GM10248 (cell line): Measurements from ENCODE around the gene SIAH2.
A peak's percentile ranks its signal among the peaks of the same experiment; 100 is the strongest.

Experiments used
- CTCF ChIA-PET: fragments of 300-600 bp; sonication (Branson Sonifier 250); formaldehyde crosslinking; extraction: SDS; loops from one replicate; lab custom pipeline; 2021; ENCODE audit warnings: antibody characterized with exemption; lab: Yijun Ruan, JAX
- POLR2A ChIA-PET: fragments of 350-650 bp; sonication (Branson Sonifier 250); formaldehyde crosslinking; extraction: SDS; loops from one replicate; lab custom pipeline; 2020; ENCODE audit warnings: antibody characterized with exemption; lab: Yijun Ruan, JAX
- DNase-seq: peaks from one replicate; pipeline ENCODE4 v3.0.0; 2012; ENCODE audit errors: extremely low spot score
- CTCF ChIP-seq: IDR thresholded peaks from 2 replicates; pipeline ENCODE4 v1.5.1; 2012; ENCODE audit warnings: mild to moderate bottlenecking, low read depth; ENCODE audit errors: extremely low read depth, missing control alignments, control extremely low read depth

The SIAH2 gene

GRCh38 chr3:150765949-150766720 is 3.2 kb upstream of the SIAH2 start:
- ChIA-PET CTCF (interaction anchor here (1.1 to 9.8 kb wide), 6 partner anchors 10 to 224 kb away, joined by 3 to 89 read pairs (median 9); partner anchors contain the start of gene ERICH6), POLR2A (interaction anchor here (0.7 kb wide), 2 partner anchors 32 to 109 kb away, joined by 3 read pairs; no protein-coding TSS in a partner anchor)
- TF ChIP-seq CTCF, result no peak
- peak; percentile 42 for DNase-seq

- POLR2A ChIA-PET, result interaction anchor here (1.8 kb wide), 1 partner anchor 9 kb away, joined by 4 read pairs; no protein-coding TSS in a partner anchor
- TF ChIP-seq CTCF, result no peak
- CTCF ChIA-PET, result interaction anchor here (1.4 to 9.8 kb wide), 6 partner anchors 15 to 99 kb away, joined by 5 to 89 read pairs (median 14); partner anchors contain the start of gene ERICH6
- no peak for DNase-seq
Observed at GRCh38 chr3:150764967-150765366, 2.0 kb upstream of the SIAH2 start.

GRCh38 chr3:150764566-150764965 is 1.6 kb upstream of the SIAH2 start:
- no peak for TF ChIP-seq CTCF
- ChIA-PET CTCF (interaction anchor here (1.4 to 9.8 kb wide), 9 partner anchors 15 to 220 kb away, joined by 3 to 89 read pairs (median 8); partner anchors contain the start of gene ERICH6), POLR2A (interaction anchor here (0.6 to 1.8 kb wide), 3 partner anchors 10 to 162 kb away, joined by 3 to 5 read pairs (median 4); no protein-coding TSS in a partner anchor)
- DNase-seq, result no peak

- POLR2A ChIA-PET, result interaction anchor here (0.6 to 1.8 kb wide), 10 partner anchors 10 to 218 kb away, joined by 3 to 8 read pairs (median 4); partner anchors contain the start of genes EIF2A, SELENOT and SERP1
- CTCF ChIA-PET, result interaction anchor here (1.0 to 9.8 kb wide), 12 partner anchors 11 to 226 kb away, joined by 3 to 89 read pairs (median 6); partner anchors contain the start of gene ERICH6
- DNase-seq, result peak; percentile 57
- TF ChIP-seq CTCF, result peak; percentile 54
Observed at GRCh38 chr3:150763841-150764483, 993 bp upstream of the SIAH2 start.

GRCh38 chr3:150762662-150763121 is 277 bp downstream of the SIAH2 start:
- TF ChIP-seq CTCF, result no peak
- DNase-seq, result no peak
- POLR2A ChIA-PET, result interaction anchor here (0.6 to 1.7 kb wide), 15 partner anchors 13 to 704 kb away, joined by 3 to 8 read pairs (median 4); partner anchors contain the start of genes EIF2A, ERICH6, SELENOT and SERP1
- CTCF ChIA-PET, result interaction anchor here (1.0 to 9.8 kb wide), 11 partner anchors 12 to 225 kb away, joined by 3 to 89 read pairs (median 5); no protein-coding TSS in a partner anchor
